Rectal smooth muscle tissue (tissue), 1 donor: ENCODE data around the gene ACAD11.
"Not testable (repeated sequence)": the region's sequence is repeated elsewhere in the genome, so short reads cannot be mapped to it uniquely, and the experiment has no call there.

Source experiments
- H3K27ac ChIP-seq: one replicate; pipeline ENCODE4 v1.7.0; 2013; ENCODE audit warnings: low read depth, low read length, inconsistent platforms
- H3K27me3 ChIP-seq: one replicate; pipeline ENCODE4 v1.7.0; 2013; ENCODE audit warnings: low read length; ENCODE audit not compliant: control insufficient read depth, insufficient read depth
- H3K36me3 ChIP-seq: one replicate; pipeline ENCODE4 v1.7.0; 2013; ENCODE audit warnings: low read length; ENCODE audit not compliant: control insufficient read depth, insufficient read depth
- H3K4me1 ChIP-seq: one replicate; pipeline ENCODE4 v1.7.0; 2013; ENCODE audit warnings: low read length; ENCODE audit not compliant: control insufficient read depth, insufficient read depth
- H3K4me3 ChIP-seq: one replicate; pipeline ENCODE4 v1.7.0; 2013; ENCODE audit warnings: low read length
- H3K9ac ChIP-seq: one replicate; pipeline ENCODE4 v1.7.0; 2013; ENCODE audit warnings: low read length

Gene ACAD11

DNA sequence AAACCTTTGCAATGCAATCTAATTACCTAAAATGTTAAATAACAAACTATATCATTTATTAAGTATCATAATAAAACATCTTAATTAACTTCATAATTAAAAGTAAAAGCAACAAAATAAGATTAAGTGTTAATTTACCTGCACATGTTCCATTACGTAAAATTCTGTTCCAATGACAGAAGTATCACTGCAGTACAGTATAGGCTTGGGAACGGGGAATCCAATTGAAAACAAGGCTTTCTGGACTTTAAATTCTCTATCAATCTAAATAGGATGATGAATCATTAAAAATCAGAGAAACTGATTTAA lies 17.1 kb downstream of the ACAD11 start:
- Histone ChIP-seq H3K36me3 (no peaks in the 10 kb centered on the region), H3K4me3 (no peak overlapping the region), H3K9ac (no peak overlapping the region), H3K27me3 (no peaks in the 10 kb centered on the region), H3K27ac (no peak overlapping the region), H3K4me1 (no peaks in the 10 kb centered on the region)

DNA sequence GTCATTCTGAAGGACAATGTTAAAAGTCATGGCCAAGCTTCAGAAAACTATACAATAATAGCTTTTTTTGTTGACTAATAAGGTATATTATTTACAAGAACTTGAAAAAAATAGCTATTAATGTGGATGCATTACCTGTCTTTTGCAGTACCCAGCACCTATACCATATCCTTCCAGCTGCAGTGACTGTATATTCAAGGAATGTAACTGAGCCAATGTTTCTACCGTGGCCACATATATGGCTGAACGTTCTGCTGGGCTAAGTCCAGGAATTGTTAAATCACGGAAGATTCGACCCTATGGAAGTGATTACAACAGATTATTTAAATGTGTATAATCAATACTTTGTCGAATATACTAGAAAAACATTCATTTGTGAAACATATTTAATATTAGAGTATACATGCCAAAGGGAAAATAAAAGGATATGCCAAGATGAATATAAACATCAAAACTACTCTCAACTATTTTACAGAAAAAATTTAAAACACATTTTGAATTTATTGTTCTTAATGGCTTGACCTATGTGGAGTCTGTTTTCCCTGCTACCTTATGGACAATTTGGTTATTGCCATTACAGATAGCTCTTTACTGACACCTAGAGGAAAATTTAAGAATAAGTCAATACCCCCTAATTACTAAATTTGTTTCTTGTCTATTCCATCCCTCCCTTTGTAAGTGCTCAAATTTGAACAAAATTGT lies 17.6 kb downstream of the ACAD11 start:
- Histone ChIP-seq H3K4me1 (no peaks in the 10 kb centered on the region), H3K9ac (no peak overlapping the region), H3K4me3 (no peak overlapping the region), H3K27ac (no peak overlapping the region), H3K27me3 (no peaks in the 10 kb centered on the region), H3K36me3 (no peaks in the 10 kb centered on the region)

DNA sequence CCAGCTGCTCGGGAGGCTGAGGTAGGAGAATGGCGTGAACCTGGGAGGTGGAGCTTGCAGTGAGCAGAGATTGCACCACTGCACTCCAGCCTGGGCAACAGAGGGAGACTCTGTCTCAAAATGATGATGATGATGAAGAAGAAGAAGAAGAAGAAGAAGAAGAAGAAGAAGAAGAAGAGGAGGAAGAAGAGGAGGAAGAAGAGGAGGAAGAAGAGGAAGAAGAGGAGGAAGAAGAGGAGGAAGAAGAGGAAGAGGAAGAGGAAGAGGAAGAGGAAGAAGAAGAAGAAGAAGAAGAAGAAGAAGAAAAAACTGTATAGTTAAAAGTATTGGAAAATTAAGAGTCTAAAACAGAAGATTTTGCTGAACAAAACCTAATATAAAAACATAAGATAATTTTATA lies 18.2 kb downstream of the ACAD11 start:
- not testable (repeated sequence) for H3K36me3 ChIP-seq, H3K4me1 ChIP-seq, H3K4me3 ChIP-seq, H3K27ac ChIP-seq, H3K27me3 ChIP-seq, H3K9ac ChIP-seq

DNA sequence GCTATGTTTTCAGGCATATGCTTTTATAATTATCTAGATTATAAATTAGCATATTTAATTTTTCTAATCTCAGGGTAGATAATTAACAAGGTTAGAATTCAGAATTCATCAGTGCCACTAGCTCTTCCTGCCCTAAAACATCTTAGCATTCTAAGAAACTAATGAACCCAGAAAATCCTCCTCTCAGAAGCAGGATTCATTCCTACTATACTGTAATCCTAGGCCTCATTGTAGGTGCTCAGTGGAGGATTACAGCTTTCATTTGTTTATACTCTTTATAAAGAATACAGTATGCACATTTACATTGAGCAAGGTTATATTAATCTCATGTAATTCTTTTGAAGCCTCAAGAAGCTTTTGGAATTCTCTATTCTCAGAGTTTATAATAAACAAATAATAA lies 20.9 kb downstream of the ACAD11 start:
- no peak overlapping the region for H3K27ac ChIP-seq
- no peak overlapping the region for H3K4me3 ChIP-seq
- H3K36me3 ChIP-seq = no peaks in the 10 kb centered on the region
- H3K9ac ChIP-seq = no peak overlapping the region
- no peaks in the 10 kb centered on the region for H3K4me1 ChIP-seq
- no peaks in the 10 kb centered on the region for H3K27me3 ChIP-seq

DNA sequence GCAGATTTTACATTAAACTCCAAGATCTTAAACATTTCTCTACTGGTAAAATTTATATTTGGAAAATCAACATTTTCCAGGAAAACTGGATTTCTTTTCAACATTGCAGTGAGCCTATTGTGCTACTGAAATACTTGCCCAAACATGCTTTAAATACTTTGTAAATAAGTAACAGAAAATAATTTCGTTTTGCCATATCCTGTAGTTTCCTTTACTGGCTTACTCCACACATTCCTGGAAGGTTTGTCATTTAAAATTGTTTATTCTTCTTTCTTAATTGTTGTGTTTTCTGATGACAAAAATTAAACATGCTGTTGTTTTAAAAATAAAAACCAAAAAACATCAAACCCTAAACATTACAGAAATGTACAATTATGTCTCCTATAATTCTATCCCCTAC lies 22.0 kb downstream of the ACAD11 start:
- H3K4me3 ChIP-seq = no peak overlapping the region

DNA sequence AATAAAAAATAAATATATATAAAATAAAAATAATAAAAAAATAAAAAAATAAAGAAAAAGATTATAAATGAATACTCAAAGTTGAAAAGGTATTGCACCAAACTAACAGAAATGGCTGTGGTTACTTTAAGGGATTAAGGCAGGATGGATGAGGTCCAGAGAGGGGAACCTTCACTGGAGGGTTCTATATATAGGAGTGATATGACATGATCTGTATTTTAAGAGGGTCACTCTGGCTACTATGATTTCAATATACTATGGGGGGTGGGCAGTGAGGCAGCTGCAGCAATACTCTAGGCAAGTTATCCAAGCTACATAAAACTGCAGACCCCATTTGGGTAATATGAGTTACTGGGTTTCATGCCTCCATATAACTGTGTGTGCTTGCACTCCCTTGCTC lies 24.6 kb downstream of the ACAD11 start:
- H3K4me3 ChIP-seq = no peak overlapping the region
- no peaks in the 10 kb centered on the region for H3K27me3 ChIP-seq
- H3K36me3 ChIP-seq = no peaks in the 10 kb centered on the region
- H3K27ac ChIP-seq = no peak overlapping the region
- no peaks in the 10 kb centered on the region for H3K4me1 ChIP-seq
- H3K9ac ChIP-seq = no peak overlapping the region

More for the DNA sequence above, 22.0 kb downstream of the ACAD11 start:
- Histone ChIP-seq H3K9ac (no peak overlapping the region), H3K27ac (no peak overlapping the region), H3K36me3 (no peaks in the 10 kb centered on the region), H3K4me1 (no peaks in the 10 kb centered on the region), H3K27me3 (no peaks in the 10 kb centered on the region)

DNA sequence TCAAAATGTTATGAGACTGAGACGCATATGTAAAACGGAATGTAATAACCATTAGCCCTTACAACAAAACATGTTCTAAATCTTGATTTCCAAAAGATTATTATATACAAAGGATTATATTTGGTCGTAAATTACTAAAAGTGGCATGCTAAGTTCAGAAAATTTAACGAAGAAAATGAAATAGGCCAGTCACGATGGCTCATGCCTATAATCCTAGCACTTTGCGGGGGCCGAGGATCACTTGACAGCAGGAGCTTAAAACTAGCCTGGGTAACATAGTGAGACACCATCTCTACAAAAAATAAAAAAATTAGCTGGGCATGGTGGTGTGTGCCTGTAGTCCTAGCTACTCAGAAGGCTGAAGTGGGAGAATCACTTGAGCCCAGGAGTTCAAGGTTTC lies 29.0 kb downstream of the ACAD11 start:
- Histone ChIP-seq H3K27ac (no peak overlapping the region), H3K4me3 (no peak overlapping the region), H3K4me1 (no peaks in the 10 kb centered on the region), H3K36me3 (peaks cover 6% of the 10 kb centered on the region), H3K27me3 (no peaks in the 10 kb centered on the region), H3K9ac (no peak overlapping the region)

DNA sequence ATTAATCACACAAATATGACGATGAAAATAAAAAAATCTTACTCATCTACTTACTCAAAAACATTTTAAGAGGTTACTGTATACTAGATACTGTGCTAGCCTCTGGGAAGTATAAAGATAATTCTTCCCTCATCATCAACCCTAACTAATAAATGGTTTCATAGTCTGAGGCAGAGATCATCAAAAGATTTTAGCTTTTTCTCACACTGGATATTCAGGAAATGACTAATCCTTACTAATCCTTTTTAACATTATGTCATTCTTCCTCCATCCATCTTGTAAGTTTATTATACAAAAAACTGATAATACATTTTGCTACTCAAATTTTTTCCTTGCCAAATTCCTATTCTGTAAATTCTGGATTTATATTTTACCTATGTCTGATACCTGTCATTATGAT lies 29.7 kb downstream of the ACAD11 start:
- H3K4me3 ChIP-seq = no peak overlapping the region
- H3K9ac ChIP-seq = no peak overlapping the region
- no peaks in the 10 kb centered on the region for H3K27me3 ChIP-seq
- no peak overlapping the region for H3K27ac ChIP-seq
- H3K36me3 ChIP-seq = peaks cover 6% of the 10 kb centered on the region
- no peaks in the 10 kb centered on the region for H3K4me1 ChIP-seq

DNA sequence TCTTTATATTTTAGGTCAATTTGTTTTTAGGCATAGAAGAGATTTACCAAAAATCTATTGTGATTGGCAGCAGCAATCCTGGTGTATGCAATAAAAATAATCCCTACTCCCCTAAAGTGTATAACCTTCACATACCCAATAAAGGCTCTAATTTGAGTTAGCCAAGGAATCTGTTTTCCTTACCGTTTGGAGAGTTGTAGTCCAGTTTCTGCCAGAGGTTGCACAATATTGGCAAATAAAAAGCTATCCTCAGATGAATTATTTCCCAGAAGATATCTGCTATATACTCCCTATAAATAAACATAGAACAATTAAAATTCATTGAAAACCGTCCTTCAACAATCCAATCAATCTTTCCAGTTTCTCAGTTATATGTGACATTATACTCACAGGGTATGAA lies 31.5 kb downstream of the ACAD11 start:
- Histone ChIP-seq H3K27me3 (no peaks in the 10 kb centered on the region), H3K4me1 (no peaks in the 10 kb centered on the region), H3K36me3 (peaks cover 6% of the 10 kb centered on the region), H3K4me3 (no peak overlapping the region), H3K27ac (no peak overlapping the region), H3K9ac (no peak overlapping the region)

DNA sequence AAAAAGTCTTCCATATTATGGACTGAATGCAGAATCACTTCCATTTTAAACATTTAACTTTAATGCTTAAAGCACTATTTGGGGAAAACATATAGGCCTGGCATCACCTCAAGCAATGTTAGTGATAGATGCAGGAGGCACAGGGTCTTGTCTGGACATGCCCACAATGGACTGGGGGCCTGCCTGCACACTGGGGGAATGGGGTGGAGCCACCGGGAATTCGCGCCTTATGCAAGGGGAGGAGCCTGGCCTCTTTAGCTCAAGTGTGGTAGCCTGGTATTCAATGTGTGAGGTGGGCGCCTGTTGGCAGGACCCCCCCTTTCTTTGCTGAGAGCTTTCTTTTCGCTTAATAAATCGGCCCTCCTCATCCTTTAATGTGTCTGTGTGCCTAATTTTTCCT lies 32.7 kb downstream of the ACAD11 start:
- peaks cover 6% of the 10 kb centered on the region for H3K36me3 ChIP-seq
- no peak overlapping the region for H3K27ac ChIP-seq
- no peak overlapping the region for H3K9ac ChIP-seq
- no peaks in the 10 kb centered on the region for H3K27me3 ChIP-seq
- H3K4me3 ChIP-seq = no peak overlapping the region
- no peaks in the 10 kb centered on the region for H3K4me1 ChIP-seq

DNA sequence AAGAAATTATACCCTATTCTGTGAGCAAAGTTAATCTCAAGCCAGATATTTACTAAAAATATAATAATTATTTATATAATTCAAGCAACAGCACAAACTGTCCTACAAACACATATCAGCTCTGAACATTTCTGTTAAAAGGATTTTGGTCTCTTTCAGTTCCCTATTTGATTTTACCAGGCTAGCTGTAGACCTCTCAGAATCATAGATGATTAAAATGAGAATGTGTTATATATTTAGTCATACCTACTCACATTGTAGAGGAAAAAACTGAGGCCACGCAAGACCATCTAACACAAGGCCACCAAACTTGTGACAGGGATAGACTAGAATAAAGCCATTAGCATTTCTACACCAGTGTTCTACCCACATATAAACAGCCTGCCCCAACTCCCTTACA lies 34.0 kb downstream of the ACAD11 start:
- no peak overlapping the region for H3K9ac ChIP-seq
- H3K4me1 ChIP-seq = no peaks in the 10 kb centered on the region
- H3K27ac ChIP-seq = no peak overlapping the region
- no peaks in the 10 kb centered on the region for H3K27me3 ChIP-seq
- H3K36me3 ChIP-seq = peaks cover 6% of the 10 kb centered on the region
- no peak overlapping the region for H3K4me3 ChIP-seq

DNA sequence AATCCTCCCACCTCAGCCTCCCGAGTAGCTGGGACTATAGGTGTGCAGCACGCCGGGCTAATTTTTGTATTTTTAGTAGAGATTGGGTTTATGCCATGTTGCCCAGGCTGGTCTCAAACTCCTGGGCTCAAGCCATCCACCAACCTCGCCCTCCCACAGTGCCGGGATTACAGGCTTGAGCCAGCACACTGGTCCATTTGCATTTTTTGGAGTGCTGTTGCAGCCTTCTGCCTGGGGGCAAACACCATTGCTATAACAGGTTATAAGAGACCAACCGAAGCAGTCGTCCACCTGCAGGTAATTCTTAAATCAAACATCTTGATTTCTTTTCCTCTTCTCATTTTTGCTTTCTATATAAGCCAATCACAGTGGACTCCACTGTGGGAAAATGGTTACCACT lies 34.8 kb downstream of the ACAD11 start:
- Histone ChIP-seq H3K36me3 (peaks cover 6% of the 10 kb centered on the region), H3K27ac (no peak overlapping the region), H3K4me3 (no peak overlapping the region), H3K27me3 (no peaks in the 10 kb centered on the region), H3K4me1 (no peaks in the 10 kb centered on the region), H3K9ac (no peak overlapping the region)

DNA sequence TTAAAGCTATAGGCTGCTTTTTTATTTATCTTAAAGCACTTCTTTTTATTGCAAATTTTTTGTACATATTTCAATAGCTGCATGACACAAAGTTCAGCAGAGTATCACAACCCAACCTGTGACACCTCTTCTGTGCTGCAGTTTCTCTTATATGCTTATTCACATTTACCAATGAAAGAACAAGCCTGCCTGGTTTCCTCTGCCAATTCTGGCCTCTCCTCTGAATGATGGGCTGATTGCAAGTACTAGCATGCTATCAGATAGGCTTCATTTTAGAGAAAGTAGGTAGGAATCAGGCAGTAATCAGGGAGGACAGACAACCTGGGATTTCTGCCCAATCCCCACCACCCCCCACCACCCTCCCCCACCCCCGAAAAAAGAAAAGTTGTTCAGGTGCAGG lies 36.0 kb downstream of the ACAD11 start:
- Histone ChIP-seq H3K27me3 (no peaks in the 10 kb centered on the region), H3K36me3 (peaks cover 6% of the 10 kb centered on the region), H3K27ac (no peak overlapping the region)

More for the DNA sequence above, 36.0 kb downstream of the ACAD11 start:
- H3K4me1 ChIP-seq = no peaks in the 10 kb centered on the region
- H3K9ac ChIP-seq = no peak overlapping the region
- H3K4me3 ChIP-seq = no peak overlapping the region
